Stimulated activated CD8-positive, alpha-beta memory T cell treated with anti-CD3 and anti-CD28 coated beads, Interleukin-4, amount 100 ng/mL, for 24 hours (primary cell): ENCODE data around the gene CBX6.
A peak's percentile ranks its signal among the peaks of the same experiment; 100 is the strongest.
"Not testable (repeated sequence)": the region's sequence is repeated elsewhere in the genome, so short reads cannot be mapped to it uniquely, and the experiment has no call there.

Experiments used
- DNase-seq: peaks from one replicate; pipeline ENCODE4 v3.0.0-alpha.2; 2020; ENCODE audit warnings: low read depth

CBX6 gene

DNA sequence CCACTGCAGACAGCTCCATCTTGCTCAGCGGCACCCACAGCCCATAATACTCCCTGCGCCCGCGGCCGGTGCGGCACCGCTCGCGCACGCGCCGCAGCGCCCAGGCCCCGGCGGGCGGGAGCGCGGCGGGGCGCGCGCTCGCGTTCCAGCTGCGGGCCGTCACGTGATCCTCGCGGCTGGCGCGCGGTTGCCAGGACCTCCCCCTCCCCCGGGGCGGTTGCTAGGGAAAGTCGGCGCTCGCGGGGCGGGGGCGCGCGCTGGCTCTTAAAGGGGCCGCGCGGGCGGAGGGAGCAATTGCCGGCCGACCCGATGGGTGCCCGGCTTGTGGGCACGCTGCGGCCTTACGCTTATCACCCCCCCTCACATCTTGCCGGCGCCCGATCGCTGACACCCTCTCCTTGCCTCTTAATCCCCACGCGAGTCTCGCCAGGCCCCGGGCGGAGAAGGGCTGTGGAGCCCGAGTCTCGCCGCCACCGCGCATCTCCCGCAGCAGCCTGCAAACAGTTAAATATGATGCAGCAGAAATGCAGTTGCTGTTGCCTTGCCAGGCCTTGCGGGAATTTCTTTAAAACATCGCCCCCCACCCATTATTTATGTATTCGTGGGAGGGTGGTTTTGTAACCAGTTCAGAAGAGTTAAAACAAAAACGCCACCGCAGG is at the start of gene CBX6:
CBX6 (minus strand) TSS at position 45 of the 659 bp plus-strand sequence; CDS start at position 19, 26 bp downstream.
- peak; percentile 96 for DNase-seq

DNA sequence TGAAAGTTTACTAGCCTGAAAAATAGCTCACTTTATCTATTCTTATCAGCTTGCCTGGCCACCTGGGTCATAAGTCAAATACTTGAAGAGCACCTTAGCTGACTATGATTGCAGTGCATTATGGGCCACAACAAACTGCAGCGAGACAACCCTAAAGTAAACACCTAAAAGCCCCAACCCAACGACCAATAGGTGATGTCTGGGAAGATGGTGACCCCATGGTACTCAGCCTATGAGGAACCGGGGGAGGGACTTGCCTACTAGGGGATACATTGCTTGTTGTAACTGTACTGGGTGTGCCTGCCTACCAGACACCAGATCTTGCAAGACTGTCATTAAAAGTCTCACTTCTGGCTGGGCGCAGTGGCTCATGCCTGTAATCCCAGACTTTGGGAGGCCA is 49.8 kb upstream of the CBX6 start:
- no peak for DNase-seq

DNA sequence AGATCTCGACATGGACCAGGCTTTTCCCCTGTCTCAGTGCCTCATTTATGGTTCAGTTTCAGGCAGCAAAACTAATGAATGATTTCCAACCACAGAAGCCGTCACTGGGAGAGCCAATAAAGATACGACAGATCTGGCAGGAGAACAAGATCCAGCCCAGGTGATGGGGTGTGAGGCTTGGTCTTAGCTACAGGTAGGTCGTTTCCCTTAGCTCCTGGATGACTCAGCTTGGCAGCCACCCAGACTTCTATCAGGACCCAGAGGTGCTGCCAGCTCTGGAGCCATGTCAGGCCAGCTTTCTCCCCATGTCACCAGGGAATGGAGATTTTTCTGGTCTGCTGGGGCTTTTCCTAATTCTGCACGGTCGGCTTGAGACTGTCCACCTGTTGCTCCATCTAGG is 49.1 kb upstream of the CBX6 start:
- DNase-seq: no peak

DNA sequence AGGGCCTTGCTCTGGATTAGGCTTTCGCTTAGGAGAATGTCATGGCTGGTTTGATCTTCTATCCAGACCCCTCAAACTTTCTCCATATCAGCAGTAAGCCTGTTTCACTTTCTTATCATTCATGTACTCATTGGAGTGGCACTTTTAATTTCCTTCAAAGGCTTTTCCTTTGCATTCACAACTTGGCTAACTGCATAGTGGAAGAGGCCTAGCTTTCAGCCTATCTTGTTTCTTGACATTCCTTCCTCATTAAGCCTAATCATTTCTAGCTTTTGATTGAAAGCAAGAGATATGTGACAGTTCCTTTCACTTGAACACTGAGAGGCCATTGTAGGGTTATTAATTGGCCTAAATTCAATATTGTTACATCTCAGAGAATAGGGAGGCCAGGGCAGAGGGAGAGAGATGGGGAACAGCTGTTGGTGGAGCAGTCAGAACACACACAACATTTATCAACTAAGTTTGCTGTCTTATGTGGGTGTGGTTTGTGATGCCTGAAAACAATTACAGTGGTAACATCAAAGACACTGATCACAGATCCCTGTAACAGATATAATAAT is 47.7 kb upstream of the CBX6 start:
- DNase-seq: no peak

DNA sequence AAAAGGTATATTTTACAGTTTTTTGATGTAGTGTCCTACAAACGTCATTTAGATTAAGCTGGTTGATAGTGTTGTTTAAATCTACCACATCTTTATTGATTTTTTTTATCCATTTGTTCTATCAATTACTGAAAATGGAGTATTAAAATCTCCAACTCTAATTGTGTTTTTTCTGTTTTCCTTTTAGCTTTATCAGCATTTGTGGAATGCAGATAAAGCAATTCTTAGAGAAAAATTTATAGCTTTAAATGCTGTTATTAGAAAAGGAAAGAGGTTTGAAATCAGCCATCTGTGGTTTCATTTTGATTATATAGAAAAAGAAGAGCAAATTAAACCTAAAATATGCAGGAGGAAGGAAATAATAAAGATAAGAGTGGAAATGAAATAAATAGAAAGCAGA is 39.4 kb upstream of the CBX6 start:
- no peak for DNase-seq

DNA sequence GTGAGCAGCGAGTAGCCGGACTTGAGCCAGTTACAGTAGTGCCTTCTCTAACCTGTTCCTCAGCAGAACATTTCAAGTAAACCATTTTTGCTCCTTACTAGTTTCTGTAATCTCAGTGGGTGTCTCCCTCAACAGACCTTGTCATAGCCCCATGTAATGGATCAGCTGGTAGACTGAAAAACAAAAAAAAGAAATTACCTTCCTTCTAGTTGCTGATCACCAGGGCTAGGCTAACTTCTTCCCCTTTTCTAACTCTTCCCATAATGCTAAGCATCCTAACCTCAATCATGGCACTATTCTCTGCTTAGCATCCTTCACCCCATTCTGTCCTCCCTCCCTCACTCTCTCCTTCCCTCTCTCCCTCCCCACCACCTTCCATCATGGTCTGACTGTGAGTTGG is 35.8 kb upstream of the CBX6 start:
- DNase-seq: no peak

DNA sequence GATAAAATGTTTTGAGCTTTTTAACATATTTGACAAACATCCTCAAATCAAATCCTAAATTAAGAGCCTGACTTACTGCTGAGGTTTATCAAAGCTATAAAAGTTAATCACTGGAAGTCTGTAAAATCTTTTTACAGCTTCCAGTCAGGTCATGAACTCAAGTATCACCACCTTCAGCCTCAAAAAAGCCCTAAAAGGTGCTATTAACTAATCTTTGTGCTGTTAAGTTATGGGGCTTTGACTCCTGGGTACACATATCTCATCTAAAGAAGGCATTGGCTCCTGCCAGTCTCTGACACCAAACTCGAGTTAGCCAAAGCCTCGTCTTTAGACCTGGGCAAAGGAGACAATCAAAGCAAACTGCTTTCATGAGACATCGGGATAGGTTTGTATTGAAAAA is 34.0 kb upstream of the CBX6 start:
- no peak for DNase-seq

DNA sequence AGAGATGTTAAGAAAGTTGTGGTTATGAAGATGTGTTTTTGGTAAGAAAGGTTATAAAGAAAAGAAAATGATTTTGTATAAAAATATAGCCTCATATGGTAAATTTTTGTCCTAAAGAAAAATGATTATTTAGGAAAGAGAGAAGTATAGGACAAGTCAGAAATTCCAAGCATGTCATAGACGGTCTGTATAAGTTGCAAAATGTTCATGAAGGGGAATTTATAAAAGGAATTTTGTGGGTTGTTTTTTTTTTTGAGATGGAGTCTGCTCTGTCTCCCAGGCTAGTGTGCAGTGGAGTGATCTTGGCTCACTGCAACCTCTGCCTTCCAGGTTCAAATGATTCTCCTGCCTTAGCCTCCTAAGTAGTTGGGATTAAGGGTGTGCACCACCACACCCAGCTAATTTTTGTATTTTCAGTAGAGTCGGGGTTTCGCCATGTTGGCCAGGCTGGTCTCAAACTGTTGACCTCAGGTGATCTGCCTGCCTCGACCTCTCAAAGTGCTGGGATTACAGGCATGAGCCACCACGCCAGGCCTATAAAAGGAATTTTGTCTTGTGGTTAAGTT is 32.1 kb upstream of the CBX6 start:
- DNase-seq: not testable (repeated sequence)

DNA sequence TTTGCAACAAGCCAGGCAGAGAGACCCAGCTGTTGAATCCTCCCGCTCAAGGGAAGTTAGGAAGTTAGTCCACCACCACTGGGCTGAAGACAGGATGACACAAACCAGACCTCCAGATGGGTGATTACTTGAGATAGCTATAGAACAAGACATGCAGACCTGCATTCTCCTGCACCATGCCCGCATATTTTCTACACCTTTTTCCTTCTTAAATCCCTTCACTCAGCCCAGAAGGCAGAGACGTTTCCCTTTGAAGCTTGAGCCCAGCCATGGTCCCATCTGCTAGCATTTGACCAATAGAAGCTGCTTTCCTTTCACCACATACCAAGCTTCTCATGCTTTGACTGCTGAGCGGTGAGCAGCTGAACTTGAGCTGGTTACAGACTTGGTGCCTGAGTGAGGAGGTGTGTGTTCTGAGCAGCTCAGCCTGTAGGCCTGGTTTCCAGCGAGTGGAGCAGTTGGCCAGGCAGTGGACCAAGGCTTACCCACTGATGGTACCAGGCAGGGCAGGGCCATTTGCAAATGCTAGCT is 29.2 kb upstream of the CBX6 start:
- no peak for DNase-seq

DNA sequence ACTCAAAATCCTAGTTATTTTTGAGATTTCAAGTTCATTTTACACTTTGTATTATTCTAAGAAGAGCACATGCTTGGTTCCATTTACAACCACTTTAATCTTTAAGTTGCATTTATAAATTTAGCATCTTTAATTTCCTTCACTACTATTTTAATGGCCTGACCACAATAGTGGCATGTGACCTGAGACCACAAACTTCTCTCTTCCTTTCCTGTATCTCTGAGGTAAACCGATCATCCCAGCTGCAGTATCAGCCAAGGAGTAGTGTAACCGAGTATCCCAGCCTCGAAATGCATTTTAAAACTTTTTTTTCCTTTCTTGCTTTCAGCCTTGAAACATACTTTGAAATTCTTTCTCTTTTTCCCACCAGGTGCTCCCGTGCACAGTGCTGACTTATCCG is 28.7 kb upstream of the CBX6 start:
- DNase-seq: no peak

DNA sequence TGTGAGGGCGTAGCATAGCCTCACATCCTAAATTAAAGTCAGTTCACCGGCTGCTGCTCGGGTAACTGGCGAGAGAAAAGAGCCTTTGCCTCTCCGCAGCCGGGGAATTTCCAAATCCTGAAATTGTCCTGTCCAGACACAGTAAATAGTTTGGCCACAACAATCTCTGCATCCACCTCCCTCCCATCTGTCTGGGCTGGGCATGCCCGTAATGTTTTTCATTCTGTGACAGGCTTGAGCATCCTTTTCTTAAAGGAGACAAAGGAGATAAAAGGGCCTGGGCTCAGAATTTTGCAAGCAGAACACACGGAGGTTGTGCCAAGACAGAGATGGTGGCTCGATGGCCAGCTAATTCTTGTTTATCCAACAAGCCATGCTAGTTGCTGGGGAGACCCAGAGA is 19.2 kb upstream of the CBX6 start:
- no peak for DNase-seq

DNA sequence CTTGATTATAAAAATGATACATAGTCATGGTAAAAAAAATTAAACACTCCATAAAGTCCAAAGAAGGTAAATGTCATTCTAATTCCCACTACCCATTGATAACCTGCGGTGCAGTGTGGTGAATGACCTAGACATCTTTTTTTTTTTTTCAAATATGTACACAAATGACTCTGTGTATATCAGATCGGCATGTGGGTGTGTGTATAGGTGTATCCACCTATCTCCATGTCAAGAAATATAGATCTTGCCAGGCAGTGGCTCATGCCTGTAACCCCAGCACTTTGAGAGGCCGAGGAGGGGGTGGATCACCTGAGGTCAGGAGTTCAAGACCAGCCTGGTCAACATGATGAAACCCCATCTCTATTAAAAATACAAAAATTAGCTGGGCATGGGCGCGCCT is 18.4 kb upstream of the CBX6 start:
- DNase-seq: no peak

DNA sequence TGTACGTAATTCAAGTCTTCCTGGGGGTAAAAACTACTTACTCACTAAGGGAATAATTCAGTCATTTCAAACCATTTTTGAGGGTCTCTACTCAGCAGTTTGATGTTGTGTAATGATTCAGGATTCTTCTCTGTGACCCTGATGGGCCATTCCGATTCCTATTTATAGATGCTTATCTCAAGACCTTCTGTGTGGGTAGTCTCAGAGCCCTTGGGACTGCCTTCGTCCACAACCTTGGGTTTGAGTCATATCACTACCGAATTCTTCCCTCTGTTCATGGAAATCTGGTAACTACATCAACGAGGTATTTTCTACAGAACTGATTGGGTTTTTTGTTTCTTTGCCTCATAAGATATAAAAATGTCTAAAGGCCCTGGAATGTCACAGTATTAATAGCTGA is 14.3 kb upstream of the CBX6 start:
- no peak for DNase-seq

DNA sequence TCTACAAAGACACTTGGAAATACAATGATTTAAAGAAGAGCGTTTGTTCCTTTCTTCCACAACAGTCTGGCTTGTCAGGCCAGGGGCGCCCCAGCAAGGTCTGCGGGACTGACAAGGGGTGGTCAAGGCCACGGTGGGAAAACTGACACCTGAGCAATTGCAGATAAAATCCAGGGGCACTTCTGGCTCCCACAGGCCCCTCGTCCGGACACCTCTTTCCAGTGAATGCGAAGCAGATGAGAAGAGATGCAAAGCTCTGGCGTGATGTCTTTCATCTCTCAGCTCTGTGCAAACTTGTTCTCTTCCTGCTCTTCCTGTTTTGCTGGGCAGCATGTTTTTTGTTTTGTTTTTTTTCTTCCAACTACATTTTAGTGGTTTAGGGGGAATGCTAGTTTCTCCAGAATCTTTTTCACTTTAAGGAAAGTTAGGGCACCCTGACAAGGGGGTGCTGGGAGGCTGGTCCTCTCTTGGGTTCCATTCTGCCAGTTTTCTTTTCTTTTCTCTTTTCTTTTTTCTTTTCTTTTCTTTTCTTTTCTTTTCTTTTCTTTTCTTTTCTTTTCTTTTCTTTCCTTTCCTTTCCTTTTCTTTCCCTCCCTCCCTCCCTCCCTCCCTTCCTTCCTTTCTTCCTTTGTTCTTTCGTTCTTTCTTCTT is 11.1 kb upstream of the CBX6 start:
- no peak for DNase-seq

DNA sequence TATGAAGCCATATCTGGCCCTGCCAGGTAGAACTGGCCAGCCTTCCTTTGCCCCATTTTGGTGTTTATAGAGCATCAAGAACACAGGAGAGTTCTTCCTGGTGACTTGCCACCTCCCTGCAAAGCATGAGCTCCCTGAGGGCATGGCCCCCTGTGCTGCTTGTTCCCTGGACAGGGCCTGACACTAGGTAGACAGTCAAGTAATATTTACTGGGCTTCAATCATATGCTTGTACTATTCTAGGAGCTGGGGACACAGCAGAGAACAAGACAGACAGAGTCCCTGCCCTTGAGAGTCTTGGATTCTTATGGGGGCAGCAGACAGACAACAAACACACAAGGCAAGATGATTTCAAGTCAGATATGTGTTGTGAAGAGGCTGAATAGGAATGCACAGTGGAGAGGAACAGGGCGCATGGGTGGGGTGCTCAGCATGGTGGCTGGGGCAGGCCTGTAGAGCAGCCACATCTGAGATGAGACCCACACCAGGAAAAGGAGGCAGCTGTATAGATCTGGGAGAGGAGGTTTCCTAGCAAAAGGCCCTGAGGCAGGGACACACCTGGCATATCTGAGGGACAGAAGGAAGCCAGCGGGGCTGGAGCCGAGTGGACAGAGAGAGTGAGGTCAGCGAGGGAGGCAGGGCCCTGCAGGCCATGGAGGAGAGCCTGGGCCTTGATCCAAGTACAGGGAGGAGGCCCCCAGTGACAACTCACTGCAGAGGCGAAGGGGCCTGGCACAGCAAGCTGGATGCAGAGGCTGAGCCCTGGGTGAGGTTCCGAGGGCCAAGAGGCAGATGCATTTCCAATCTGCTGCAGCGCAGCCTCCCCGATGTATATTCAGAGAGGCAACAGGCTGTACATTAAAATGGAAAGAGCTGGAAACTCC is 10.2 kb upstream of the CBX6 start:
- no peak for DNase-seq

DNA sequence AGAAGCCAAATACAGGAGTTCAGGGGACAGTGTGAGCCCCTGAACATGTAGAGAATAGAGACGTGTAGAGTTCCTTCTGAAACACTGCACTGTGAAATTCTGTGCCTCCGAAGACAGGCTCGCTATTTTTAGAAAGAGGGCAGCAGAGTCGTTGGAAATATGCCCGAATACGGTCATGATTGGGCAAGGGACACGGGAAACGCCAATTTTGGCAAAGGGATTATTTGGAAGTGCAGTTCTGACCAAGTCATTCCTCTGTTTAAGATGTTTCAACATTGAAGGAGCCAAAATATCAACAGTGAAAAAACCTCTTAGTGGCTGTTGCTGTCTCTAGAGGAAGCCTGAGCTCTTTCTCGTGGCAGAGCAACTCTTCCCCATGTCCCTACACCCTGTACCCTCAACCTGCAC is 9.5 kb upstream of the CBX6 start:
- DNase-seq: no peak

DNA sequence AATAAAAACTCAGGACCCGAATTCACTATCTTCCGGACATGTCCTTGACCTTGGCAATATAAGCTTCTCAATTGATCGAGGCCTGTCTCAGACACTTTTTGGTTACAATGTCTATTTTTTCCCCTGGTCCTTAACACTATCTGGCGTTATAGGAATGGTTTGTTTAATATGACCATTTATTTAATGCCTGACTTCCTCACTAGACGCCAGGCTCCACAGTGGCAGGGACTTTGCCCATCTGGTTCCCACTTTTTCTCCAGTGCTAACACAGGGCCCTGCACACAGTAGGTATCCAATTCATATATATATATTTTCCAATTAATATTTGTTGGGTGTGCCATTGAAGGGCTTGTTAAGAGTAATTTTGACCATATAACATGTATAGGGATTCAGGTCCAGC is 7.9 kb upstream of the CBX6 start:
- no peak for DNase-seq

DNA sequence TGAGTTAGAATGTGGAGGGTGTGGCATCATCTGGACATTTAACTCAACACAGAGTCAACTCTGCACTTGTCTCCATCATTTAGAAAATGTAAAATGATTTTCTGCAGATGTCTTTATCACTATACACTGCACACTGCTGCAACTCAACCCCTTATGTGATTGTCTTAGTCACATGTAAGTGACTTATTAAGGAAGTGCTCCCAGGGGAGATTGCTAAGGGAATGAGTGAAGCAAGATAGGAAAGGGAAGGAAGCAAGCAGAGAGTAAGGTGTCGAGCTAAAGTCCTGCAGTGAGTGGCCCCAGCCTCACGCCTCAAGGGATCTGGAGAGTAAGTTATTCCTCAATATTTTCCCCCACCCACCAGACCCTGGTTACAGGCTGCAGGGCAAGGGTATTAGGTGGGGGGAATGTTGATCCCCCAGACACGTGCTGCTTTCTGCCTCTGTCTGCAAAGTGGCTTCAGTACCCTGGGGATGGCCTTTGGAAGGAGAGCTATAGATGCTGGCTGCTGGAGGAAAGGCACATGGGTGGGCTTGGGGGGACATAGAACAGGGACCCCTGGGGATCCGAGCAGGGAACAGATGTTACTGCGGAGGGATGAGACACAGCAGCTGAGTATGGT is 7.2 kb upstream of the CBX6 start:
- no peak for DNase-seq

DNA sequence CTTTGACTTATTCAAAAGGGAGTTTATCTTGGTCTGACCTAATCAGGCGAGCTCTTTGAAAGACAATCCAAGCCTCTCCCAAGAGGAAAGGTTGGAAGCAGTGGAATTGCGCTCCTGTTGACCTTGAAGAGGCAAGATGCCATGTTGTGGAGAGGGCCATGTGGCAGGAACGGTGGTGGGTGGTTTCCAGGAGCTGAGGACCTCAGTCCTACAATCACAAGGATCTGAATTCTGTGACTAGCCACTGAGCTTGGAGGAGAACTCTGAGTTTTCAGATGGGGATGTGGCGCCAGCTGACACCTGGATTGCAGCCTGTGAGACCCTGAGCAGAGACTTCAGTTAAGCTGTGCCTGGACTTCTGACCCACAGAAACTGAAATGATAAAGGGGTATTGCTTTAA is 6.0 kb upstream of the CBX6 start:
- DNase-seq: no peak

DNA sequence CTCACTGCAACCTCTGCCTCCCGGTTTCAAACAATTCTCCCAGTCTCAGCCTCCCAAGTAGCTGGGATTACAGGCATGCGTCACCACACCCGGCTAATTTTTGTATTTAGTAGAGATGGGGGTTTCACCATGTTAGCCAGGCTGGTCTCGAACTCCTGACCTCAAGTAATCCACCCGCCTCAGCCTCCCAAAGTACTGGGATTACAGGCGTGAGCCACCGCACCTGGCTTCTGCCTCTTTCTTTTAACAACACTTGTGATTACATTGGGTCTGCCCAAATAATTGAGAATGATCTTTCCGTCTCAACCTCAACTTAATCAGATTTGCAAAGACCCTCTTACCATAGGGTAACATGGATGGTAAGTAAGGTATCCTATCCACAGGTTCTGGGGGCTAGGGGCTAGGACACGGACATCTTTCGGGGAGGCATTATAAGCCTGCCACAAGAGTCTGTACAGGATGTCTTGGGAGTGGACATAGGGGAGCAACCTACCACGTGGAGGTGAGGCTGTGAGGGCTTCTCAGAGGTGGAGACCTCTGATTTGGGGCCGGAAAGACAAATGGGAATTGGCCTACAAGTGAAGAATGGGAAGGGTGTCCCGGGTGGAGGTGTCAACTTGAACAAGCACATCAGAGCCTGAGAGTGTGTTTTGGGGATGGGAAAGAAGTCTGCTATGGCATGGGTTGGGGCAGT is 2.7 kb upstream of the CBX6 start:
- DNase-seq: no peak
